ENCODE results near the gene ADGRA3. TPM values are rescaled to one million over a fixed set of nuclear protein-coding genes. Genes with fewer than 3 reads are reported as not detected.

ADGRA3 gene
- total RNA-seq, 1 experiment from 2014 or later: 35.0 TPM

- ChIA-PET POLR2A (no interaction called here), CTCF (interaction anchor here (0.8 kb wide), 1 partner anchor 40 kb away, joined by 3 read pairs; no protein-coding TSS in a partner anchor)
- peaks cover 32% of the 10 kb centered on the region for H3K4me1 Mint-ChIP-seq (ENCODE audit: low read depth, unreplicated experiment)
- Histone ChIP-seq H3K9me3 (no peaks in the 10 kb centered on the region), H3K36me3 (ENCODE audit: control insufficient read depth, insufficient read depth, low read length) (no peaks in the 10 kb centered on the region; the same call in 1 of the 2 replicates), H3K4me1 (peaks cover 43% of the 10 kb centered on the region), H3K27me3 (replicated peaks; ENCODE audit: control insufficient read depth, insufficient read depth, low read length) (no peaks in the 10 kb centered on the region), H3K4me3 (ENCODE audit: low read depth, low read length) (no peak overlapping the region)
- TF ChIP-seq CTCF (IDR thresholded peaks at IDR 0.05; ENCODE audit: insufficient read depth in 1 of 2, low read depth in 1 of 2, low read length in 1 of 2, severe bottlenecking in 1 of 2, unreplicated experiment in 1 of 2): no peak
- no peaks in the 10 kb centered on the region for H3K27me3 Mint-ChIP-seq (ENCODE audit: insufficient read depth, unreplicated experiment)
- H3K4me3 Mint-ChIP-seq (ENCODE audit: unreplicated experiment): peak overlapping the region; percentile 37
- peaks cover 13% of the 10 kb centered on the region for H3K36me3 Mint-ChIP-seq (ENCODE audit: insufficient read depth, unreplicated experiment)
- no peak for DNase-seq
- peak overlapping the region; percentile 87 for H3K27ac Mint-ChIP-seq (ENCODE audit: unreplicated experiment)
- H3K9me3 Mint-ChIP-seq (ENCODE audit: unreplicated experiment): no peaks in the 10 kb centered on the region
- intact Hi-C loops (cut with micrococcal nuclease; ENCODE audit: unreplicated experiment): loop anchor here (1.0 kb wide), 1 partner anchor 14 kb away; no protein-coding TSS in a partner anchor
- TSS peak; percentile 58 for BruUV-seq (replicated peaks)
These were observed 41.1 kb downstream of the ADGRA3 start for GRCh38 chr4:22474636-22475310.

GRCh38 chr4:22473268-22473667, 42.6 kb downstream of the ADGRA3 start:
- Mint-ChIP-seq H3K9me3 (ENCODE audit: unreplicated experiment) (no peaks in the 10 kb centered on the region), H3K27ac (ENCODE audit: unreplicated experiment) (no peak overlapping the region), H3K27me3 (ENCODE audit: insufficient read depth, unreplicated experiment) (no peaks in the 10 kb centered on the region), H3K4me3 (ENCODE audit: unreplicated experiment) (no peak overlapping the region), H3K36me3 (ENCODE audit: insufficient read depth, unreplicated experiment) (peaks cover 20% of the 10 kb centered on the region), H3K4me1 (ENCODE audit: low read depth, unreplicated experiment) (peaks cover 31% of the 10 kb centered on the region)
- no peak for TF ChIP-seq CTCF (IDR thresholded peaks at IDR 0.05; ENCODE audit: insufficient read depth in 1 of 2, low read depth in 1 of 2, low read length in 1 of 2, severe bottlenecking in 1 of 2, unreplicated experiment in 1 of 2)
- no peaks in the 10 kb centered on the region; the same call in none of the 2 replicates for H3K36me3 ChIP-seq (ENCODE audit: control insufficient read depth, insufficient read depth, low read length)
- intact Hi-C loops (cut with micrococcal nuclease; ENCODE audit: unreplicated experiment): no loop called here
- no peaks in the 10 kb centered on the region for H3K9me3 ChIP-seq
- H3K4me3 ChIP-seq (ENCODE audit: low read depth, low read length): no peak overlapping the region
- ChIA-PET CTCF (no interaction called here), POLR2A (interaction anchor here (1.1 kb wide), 1 partner anchor 42 kb away, joined by 3 read pairs; no protein-coding TSS in a partner anchor)
- DNase-seq: no peak
- no peaks in the 10 kb centered on the region for H3K27me3 ChIP-seq (replicated peaks; ENCODE audit: control insufficient read depth, insufficient read depth, low read length)
- peaks cover 43% of the 10 kb centered on the region for H3K4me1 ChIP-seq
- no TSS peak for BruUV-seq (replicated peaks)

GRCh38 chr4:22471999-22472461, 43.8 kb downstream of the ADGRA3 start:
- H3K9me3 Mint-ChIP-seq (ENCODE audit: unreplicated experiment): no peaks in the 10 kb centered on the region
- H3K4me3 ChIP-seq (ENCODE audit: low read depth, low read length): no peak overlapping the region
- BruUV-seq (replicated peaks): no TSS peak
- peaks cover 20% of the 10 kb centered on the region for H3K36me3 Mint-ChIP-seq (ENCODE audit: insufficient read depth, unreplicated experiment)
- H3K27me3 Mint-ChIP-seq (ENCODE audit: insufficient read depth, unreplicated experiment): no peaks in the 10 kb centered on the region
- H3K27me3 ChIP-seq (replicated peaks; ENCODE audit: control insufficient read depth, insufficient read depth, low read length): no peaks in the 10 kb centered on the region
- peaks cover 34% of the 10 kb centered on the region for H3K4me1 Mint-ChIP-seq (ENCODE audit: low read depth, unreplicated experiment)
- no peaks in the 10 kb centered on the region; the same call in none of the 2 replicates for H3K36me3 ChIP-seq (ENCODE audit: control insufficient read depth, insufficient read depth, low read length)
- no peak overlapping the region for H3K4me3 Mint-ChIP-seq (ENCODE audit: unreplicated experiment)
- TF ChIP-seq CTCF (IDR thresholded peaks at IDR 0.05; ENCODE audit: insufficient read depth in 1 of 2, low read depth in 1 of 2, low read length in 1 of 2, severe bottlenecking in 1 of 2, unreplicated experiment in 1 of 2): no peak
- peaks cover 43% of the 10 kb centered on the region for H3K4me1 ChIP-seq
- CTCF ChIA-PET: no interaction called here
- POLR2A ChIA-PET: no interaction called here
- H3K9me3 ChIP-seq: no peaks in the 10 kb centered on the region
- no peak for DNase-seq
- intact Hi-C loops (cut with micrococcal nuclease; ENCODE audit: unreplicated experiment): loop anchor here (1.0 kb wide), 1 partner anchor 12 kb away; no protein-coding TSS in a partner anchor
- H3K27ac Mint-ChIP-seq (ENCODE audit: unreplicated experiment): no peak overlapping the region

Data from Caco-2 (cell line).